Heart left ventricle (tissue), 13 donors: Measurements from ENCODE around the gene CREB3L1.

ENCODE experiments used
- POLR2A ChIP-seq, 2 donors: fragments of 450-650 bp; IDR thresholded peaks; one replicate each; pipeline ENCODE4 v1.6.1; 2017; ENCODE audit warnings: antibody characterized with exemption in 2 of 2, mild to moderate bottlenecking in 2 of 2, moderate library complexity in 2 of 2
- TF ChIP-seq, protein P1 (sequence below), 12 donors: fragments of 200-600 bp; sonication (generic) in 4 of 12; IDR thresholded peaks; one replicate each; pipeline versions ENCODE4 v1.5.0 to v1.8.0; 2018 to 2022; ENCODE audit warnings: antibody characterized with exemption in 12 of 12, mild to moderate bottlenecking in 5 of 12
- donor health status: ischemic (EF 13 %, LVEDD 7.1; RV severe dilation, severe dysfunction).
- donor health status: DM: no; HTN: yes; CAD: no.
- donor health status: DM: no; HTN: no; CAD: no.
- donor health status: ischemic (EF 25% LVEDD 6.9; RV normal size, moderate dysfunction).
- donor health status: ischemic (EF 25% LVEDD 5.7; RV mildly dilated, moderate dysfunction).
- donor health status: ischemic (EF 35%, LVEDD 5.7; RV mildly dilated, moderate dysfunction).
- donor health status: nonischemic (EF 11% LVEDD 7.7; RV severe dilation, severe dysfunction).
- donor health status: DM: yes; HTN: yes; CAD: no.
- donor health status: PGD.
- donor health status: ischemic (EF 29% LVEDD 5.4; RV normal size, mild dysfunction).
- donor health status: nonischemic (EF 23%, LVEDD 6.1; RV moderate dilation, normal function).

DNA sequence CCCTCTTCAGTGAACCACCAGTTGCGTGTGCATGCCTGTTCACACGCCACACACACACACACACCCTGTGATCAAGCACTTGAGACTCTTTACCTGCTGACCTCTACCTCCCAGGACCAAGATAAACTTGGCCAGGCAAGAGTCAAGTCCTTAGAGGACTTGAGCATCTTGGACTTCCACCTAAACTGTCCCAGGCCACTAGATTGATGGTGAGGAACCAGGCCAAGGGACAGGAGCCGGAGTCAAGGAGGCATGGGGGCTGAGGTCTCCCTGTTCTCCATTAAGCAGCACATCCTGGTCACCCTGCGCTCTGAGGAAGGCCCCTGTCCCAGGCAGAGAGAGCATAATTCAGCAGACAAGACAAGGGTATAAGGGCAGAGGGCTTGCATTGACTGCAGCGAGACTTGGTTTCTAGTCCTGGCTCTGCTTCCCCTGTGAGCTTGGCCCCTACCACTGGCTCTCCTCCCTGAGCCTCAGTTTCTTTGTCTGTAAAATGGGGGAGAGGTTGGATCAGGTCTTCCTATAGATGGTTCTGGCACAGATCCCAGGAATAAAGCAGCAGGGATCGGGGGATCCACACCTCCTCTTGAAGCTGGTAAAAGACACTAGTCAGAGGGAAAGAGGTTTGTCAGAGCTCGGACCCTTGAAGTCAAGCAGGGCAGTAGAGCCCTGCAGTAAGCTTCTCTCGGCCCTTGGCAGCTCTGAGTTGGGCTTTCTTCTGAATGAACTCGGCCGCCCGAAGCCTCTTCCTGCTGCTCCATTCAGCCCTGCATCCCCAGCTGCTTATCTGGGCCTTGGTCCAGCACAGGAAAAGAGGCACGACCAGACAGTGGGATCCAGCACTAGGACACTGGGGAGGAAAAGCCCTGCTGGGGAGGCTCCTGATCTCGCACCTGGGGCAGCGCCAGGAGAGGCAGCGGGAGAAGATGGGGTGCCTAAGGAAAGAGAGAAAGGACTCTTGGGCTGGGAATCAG, 2.0 kb downstream of the CREB3L1 start:
- no peak for TF ChIP-seq POLR2A (IDR thresholded peaks at IDR 0.05)
- TF ChIP-seq, protein P1, sequence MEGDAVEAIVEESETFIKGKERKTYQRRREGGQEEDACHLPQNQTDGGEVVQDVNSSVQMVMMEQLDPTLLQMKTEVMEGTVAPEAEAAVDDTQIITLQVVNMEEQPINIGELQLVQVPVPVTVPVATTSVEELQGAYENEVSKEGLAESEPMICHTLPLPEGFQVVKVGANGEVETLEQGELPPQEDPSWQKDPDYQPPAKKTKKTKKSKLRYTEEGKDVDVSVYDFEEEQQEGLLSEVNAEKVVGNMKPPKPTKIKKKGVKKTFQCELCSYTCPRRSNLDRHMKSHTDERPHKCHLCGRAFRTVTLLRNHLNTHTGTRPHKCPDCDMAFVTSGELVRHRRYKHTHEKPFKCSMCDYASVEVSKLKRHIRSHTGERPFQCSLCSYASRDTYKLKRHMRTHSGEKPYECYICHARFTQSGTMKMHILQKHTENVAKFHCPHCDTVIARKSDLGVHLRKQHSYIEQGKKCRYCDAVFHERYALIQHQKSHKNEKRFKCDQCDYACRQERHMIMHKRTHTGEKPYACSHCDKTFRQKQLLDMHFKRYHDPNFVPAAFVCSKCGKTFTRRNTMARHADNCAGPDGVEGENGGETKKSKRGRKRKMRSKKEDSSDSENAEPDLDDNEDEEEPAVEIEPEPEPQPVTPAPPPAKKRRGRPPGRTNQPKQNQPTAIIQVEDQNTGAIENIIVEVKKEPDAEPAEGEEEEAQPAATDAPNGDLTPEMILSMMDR (IDR thresholded peaks at IDR 0.05), result no peak
